Fibroblast of mammary gland (primary cell): ENCODE results near the gene ENO1.

Source experiments
- DNase-seq: peaks from one replicate; pipeline ENCODE4 v3.0.0-alpha.2; 2010; ENCODE audit warnings: low read depth
- H3K4me3 ChIP-seq: 2 replicates; pipeline ENCODE4 v1.5.1; 2011; ENCODE audit warnings: low read depth, mild to moderate bottlenecking, low read length, moderate library complexity; ENCODE audit not compliant: control insufficient read depth
- CTCF ChIP-seq: conservative IDR thresholded peaks from 2 replicates; pipeline ENCODE4 v1.5.1; 2011; ENCODE audit warnings: low read depth, low read length, inconsistent platforms; ENCODE audit not compliant: control insufficient read depth, insufficient read depth

ENO1 gene

DNA sequence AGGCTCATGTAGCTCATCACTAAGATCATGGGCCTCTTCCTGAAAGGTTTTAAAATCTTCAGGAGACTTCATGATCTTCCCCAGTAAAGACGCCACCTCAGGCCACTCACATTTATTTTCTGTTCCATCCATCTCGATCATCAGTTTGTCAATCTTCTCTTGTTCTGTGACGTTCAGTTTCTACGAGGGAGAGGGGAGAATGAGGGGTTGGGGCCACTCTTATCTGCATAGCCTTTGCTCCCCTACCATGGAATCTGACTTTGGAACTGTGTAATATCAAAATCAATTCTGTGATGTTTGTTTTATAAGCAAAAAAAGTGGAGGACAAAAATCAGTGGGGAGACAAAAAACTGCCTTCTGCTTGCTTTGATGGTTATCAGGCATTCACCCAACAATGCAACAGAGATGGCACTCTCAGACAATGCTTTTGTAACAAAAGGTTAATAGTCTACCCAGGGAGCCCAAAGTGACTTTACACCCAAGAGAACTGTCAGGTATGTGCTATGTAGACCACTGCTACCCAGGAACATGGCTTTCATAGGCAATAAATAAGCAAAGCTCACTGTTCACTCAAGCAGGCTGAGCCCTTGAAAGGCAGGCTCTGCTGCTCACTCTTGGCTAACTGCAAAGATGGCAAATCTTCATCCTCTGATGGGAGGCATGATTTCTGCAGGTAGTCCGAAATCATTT is 10.5 kb downstream of the ENO1 start:
- DNase-seq, result no peak
- no peak for TF ChIP-seq CTCF
- no peak overlapping the region for H3K4me3 ChIP-seq

- DNase-seq, result no peak
- no peak for TF ChIP-seq CTCF
- no peak overlapping the region for H3K4me3 ChIP-seq
Measured at GRCh38 chr1:8866792-8867415, 11.6 kb downstream of the ENO1 start.

GRCh38 chr1:8866173-8866791 is 12.2 kb downstream of the ENO1 start:
- no peak overlapping the region for H3K4me3 ChIP-seq
- DNase-seq, result no peak
- TF ChIP-seq CTCF, result no peak

GRCh38 chr1:8864713-8865344 is 13.7 kb downstream of the ENO1 start:
- no peak for TF ChIP-seq CTCF

DNA sequence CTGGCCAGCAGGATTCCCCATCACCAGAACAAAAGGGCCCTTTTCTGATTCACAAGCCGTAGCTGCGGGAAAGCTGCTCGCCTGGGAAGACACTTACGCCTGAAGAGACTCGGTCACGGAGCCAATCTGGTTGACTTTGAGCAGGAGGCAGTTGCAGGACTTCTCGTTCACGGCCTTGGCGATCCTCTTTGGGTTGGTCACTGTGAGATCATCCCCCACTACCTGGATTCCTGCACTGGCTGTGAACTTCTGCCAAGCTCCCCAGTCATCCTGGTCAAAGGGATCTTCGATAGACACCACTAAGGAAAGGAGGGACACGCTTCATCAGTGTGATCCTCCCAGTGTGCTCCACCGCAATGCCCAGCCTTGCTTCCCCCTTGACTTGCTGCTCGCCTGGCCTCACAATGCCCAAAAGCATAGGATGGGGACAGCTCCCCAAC is 14.7 kb downstream of the ENO1 start:
- H3K4me3 ChIP-seq, result no peak overlapping the region
- TF ChIP-seq CTCF, result no peak
- DNase-seq, result no peak

More at GRCh38 chr1:8864713-8865344, 13.7 kb downstream of the ENO1 start:
- no peak overlapping the region for H3K4me3 ChIP-seq
- no peak for DNase-seq

GRCh38 chr1:8863138-8863537 is 15.3 kb downstream of the ENO1 start:
- DNase-seq, result no peak
- H3K4me3 ChIP-seq, result no peak overlapping the region
- TF ChIP-seq CTCF, result no peak
